Measurements from ENCODE around the gene COPS9.

The COPS9 gene

DNA sequence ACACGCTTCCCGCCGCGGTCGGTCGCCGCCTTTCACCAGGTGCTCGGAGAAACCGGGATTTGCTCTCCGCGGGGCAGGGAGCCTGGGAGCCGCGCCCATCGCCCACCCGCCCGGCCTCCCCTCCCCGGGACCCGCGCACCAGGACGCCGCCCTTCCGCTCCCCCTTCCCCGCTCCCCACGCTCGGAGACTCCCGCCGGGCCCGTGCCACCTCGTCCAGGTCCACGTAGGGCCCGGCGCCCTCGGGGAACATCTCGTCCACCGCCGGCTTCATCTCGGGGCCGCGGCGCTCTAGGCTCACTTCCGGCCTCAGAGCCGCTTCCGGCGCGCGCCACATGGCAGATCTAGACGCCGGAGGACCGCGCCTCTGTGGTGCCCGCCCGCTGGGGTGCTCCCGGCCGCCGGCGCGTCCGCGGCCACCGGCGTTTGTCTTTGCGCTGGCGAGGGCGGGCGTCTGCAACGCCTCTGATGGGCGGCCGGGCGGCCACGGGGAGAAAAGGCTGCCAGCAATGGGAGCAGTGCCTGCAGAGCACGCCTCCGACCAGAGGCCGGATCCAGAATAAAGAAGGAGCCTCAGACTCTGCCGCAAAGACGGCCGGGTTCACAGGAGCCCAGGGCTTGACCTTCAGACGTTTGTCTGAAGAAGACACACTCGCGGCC, at the start of gene COPS9:
Gene COPS9 (minus strand): TSS at position 293 of the 658 bp plus-strand sequence. CDS start 21 bp downstream, at position 272.
- Mint-ChIP-seq H3K27me3 (no peaks in the 10 kb centered on the region), H3K4me1 (peaks cover 36% of the 10 kb centered on the region), H3K27ac (peak within 1 kb of the TSS; percentile 92), H3K36me3 (peaks cover 22% of the 10 kb centered on the region), H3K4me3 (peak within 1 kb of the TSS; percentile 93), H3K9me3 (no peaks in the 10 kb centered on the region)
- peak; percentile 97 for ATAC-seq

DNA sequence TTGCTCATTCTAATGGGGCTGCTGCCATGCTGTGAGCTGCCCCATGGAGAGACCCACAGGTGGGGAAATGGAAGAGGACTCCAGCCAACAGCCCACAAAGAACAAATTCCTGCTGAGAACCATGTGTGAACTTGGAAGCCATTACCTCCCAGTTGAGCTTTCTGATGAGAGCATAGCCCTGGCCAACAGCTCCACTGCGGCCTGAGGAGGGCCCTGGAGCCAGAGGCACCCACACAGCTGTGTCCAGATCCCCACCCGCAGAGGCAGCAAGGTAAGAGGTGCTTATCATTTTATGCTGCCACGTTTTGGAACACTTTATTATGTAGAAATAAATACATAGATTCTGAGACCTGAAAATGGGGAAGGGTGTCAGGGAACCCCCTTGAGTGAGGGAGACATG, 48.6 kb upstream of the COPS9 start:
- Mint-ChIP-seq H3K27ac (no peak overlapping the region), H3K27me3 (peaks cover 43% of the 10 kb centered on the region), H3K4me1 (no peaks in the 10 kb centered on the region), H3K9me3 (peaks cover 15% of the 10 kb centered on the region), H3K4me3 (no peak overlapping the region), H3K36me3 (no peaks in the 10 kb centered on the region)
- no peak for ATAC-seq

DNA sequence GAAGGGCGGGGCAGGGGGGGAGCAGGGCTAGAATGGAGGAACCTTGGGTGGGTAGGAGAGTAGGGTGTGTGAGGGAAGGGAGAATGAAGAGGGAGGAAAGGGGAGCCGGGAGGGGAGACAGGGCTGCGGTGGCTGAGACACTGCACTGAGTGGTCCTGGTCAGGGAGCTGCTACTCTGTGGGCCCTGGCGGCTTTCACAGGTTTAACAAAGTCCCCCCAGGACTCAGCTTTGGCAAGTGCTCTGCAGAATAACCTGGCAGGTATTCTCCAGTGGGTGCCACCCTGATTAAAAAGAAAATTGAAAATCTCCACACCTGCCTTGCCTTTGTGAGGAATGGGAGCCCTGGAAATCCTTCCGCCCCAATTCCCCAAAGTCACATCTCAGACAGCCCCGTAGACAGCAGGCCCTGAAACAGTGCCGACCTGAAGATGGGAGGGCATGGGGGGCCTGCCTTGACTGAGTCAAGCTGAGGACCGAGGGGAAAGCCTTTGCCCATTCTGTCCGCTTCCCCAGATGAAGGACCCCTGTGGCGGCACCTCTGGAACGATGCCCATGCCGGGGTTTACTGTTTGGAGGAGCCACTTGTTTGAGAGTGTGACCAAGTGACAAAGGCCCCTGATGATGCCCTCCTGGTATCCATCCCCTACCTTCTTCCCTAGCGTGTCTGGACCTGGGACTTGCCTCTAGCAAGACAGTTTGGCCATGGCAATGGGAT, 47.9 kb upstream of the COPS9 start:
- Mint-ChIP-seq H3K27me3 (peaks cover 43% of the 10 kb centered on the region), H3K4me3 (no peak overlapping the region), H3K27ac (no peak overlapping the region), H3K36me3 (no peaks in the 10 kb centered on the region), H3K4me1 (no peaks in the 10 kb centered on the region), H3K9me3 (peaks cover 11% of the 10 kb centered on the region)
- no peak for ATAC-seq

DNA sequence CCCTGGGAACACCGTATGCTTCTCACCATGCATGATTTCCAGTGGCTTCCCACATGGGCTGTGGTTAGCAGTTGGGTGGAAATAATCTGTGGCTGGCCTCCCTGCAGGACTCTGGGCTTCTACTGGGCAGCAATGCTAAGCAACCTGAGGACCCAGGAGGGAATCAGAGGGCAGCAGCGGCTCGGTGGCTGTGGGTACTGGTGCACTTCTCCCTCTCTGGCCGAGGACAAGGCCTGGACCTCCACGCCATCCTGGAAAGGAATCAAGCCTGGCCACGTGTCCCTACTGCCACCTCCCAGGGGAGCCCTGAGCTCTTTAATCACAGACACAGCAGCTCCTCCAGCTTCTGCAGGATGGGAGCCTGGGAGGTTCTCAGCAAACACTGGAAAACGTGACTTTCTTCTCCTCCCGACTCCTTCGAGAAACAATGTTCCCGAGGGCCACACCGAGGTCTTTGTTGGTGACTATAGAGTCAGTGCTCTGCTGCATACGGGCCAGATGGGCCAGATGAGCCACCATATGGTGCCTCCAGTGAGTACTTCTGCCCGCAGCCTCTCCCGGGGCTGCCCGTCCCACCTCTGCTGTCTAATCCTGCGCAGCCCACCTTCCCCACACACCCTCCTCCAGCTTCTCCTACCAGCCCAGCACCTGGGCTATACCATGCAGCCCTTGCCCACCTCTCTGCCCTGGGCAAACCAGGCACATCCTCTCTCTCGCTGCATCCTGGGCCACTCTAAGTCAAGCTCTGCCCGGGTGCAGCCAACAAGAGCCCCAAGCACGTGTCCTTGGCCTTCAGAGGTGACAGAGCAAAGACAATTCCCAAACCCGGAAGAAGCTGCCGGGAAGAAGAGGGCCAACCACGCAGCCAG, 47.1 kb upstream of the COPS9 start:
- no peak overlapping the region for H3K4me3 Mint-ChIP-seq
- peaks cover 7% of the 10 kb centered on the region for H3K9me3 Mint-ChIP-seq
- no peaks in the 10 kb centered on the region for H3K36me3 Mint-ChIP-seq
- H3K27ac Mint-ChIP-seq: no peak overlapping the region
- peaks cover 51% of the 10 kb centered on the region for H3K27me3 Mint-ChIP-seq
- ATAC-seq: no peak
- no peaks in the 10 kb centered on the region for H3K4me1 Mint-ChIP-seq

DNA sequence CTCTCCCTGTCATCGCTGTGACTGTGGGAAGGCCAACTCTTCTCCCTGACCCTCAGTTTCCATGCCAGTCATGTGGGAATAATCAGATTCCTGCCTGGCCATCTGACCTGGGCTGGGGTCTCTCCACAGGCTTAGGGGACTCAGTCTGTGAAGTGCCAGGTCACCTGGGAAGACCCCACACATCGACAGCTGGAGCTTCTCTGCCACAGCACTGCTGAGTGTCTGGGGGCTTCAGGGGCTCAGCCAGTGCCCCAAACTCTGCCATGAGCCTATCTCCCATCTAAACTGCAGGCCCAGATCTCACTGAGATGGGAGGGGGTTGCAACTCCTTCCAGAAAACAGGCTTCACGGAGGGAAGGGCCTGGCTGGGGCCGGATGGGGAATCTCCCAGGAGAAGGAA, 46.4 kb upstream of the COPS9 start:
- Mint-ChIP-seq H3K4me3 (no peak overlapping the region), H3K4me1 (no peaks in the 10 kb centered on the region), H3K27ac (no peak overlapping the region), H3K27me3 (peaks cover 57% of the 10 kb centered on the region), H3K36me3 (no peaks in the 10 kb centered on the region), H3K9me3 (no peaks in the 10 kb centered on the region)
- ATAC-seq: no peak

DNA sequence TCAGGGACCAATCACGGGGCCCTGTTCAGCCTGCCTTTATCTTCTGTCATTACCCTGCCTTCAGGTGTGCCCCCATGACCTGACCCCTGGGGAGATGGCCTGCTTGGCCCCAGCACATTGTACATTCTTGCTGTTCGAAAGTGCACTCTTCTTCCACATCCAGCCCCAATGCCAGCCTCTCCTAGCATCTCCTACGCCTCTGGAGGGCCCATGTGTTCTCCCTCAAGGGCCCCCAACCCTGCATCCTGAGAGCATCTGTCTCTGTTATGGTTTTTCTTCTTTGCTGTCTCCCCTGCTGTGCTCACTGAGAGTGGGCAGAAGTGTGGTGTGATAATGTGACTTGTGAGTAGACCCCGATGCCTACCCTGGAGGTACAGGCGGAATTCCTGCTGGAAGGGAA, 45.9 kb upstream of the COPS9 start:
- H3K9me3 Mint-ChIP-seq: no peaks in the 10 kb centered on the region
- peaks cover 61% of the 10 kb centered on the region for H3K27me3 Mint-ChIP-seq
- H3K4me3 Mint-ChIP-seq: no peak overlapping the region
- no peaks in the 10 kb centered on the region for H3K36me3 Mint-ChIP-seq
- no peak for ATAC-seq
- no peak overlapping the region for H3K27ac Mint-ChIP-seq
- no peaks in the 10 kb centered on the region for H3K4me1 Mint-ChIP-seq

DNA sequence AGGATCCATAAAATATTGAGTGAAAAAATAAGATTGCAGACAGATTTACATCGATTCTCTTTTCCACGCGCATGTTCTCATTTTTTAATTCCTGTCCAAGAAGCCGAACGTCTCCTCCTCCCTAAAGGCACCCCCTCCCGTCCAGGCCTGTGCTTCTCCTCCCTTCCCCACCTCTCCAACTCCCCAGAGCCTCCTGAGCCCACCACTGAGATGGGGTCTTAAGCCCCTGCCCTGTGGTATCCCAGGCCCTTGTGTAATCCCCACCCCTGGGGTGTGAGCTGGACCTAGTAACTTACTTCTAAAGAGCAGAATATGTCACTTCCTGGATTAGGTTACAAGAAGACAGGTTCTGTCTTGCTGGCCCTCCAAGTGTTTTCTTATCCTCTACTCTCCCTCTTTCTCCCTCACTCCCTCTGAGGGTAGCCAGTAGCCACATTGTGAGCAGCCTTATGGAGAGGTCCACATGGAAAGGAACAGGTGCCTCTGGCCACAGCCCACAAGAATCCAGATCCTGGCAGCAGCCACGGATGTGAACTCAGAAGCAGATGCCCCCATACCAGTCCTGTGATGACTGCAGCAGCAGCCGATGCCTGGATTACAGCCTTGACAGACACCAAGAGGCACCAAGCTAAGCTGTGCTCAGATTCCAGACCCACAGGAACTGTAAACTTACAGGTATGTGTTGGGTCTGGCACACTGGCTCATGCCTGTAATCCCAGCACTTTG, 44.0 kb upstream of the COPS9 start:
- Mint-ChIP-seq H3K27ac (no peak overlapping the region), H3K9me3 (no peaks in the 10 kb centered on the region), H3K4me1 (no peaks in the 10 kb centered on the region), H3K36me3 (no peaks in the 10 kb centered on the region), H3K4me3 (no peak overlapping the region), H3K27me3 (peaks cover 72% of the 10 kb centered on the region)
- ATAC-seq: no peak

DNA sequence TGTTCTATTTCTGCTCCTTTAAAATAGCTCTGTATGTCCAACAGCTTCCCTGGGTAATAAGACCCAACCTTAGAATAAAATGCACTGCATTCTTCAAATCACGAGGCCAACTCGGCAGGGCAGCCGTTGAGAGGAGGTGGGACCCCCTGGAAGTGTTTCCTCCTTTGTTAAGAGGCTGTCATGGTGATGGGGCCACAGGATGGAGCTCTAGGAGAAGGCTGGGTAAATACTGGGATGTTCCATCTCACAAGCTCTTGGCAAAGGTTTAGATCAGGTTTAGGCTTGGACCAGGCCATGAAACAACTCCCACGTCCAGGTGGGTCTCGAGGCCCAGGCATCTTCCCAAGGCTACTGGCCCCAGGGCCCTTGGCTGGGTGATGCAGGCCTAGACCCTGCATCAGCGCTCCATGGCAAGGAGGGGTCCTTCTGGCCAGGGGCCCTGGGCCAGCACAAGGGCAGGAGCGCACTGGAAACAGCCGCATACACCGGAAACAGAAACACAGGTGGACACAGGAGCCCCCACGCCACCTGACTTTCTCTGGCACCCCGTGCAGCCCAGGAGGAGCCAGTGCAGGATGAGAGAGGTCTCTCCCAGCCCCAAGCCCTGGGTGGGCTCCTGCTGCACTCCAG, 43.2 kb upstream of the COPS9 start:
- peaks cover 2% of the 10 kb centered on the region for H3K9me3 Mint-ChIP-seq
- H3K4me1 Mint-ChIP-seq: no peaks in the 10 kb centered on the region
- no peak overlapping the region for H3K4me3 Mint-ChIP-seq
- H3K27ac Mint-ChIP-seq: no peak overlapping the region
- no peak for ATAC-seq
- H3K36me3 Mint-ChIP-seq: no peaks in the 10 kb centered on the region
- peaks cover 69% of the 10 kb centered on the region for H3K27me3 Mint-ChIP-seq

DNA sequence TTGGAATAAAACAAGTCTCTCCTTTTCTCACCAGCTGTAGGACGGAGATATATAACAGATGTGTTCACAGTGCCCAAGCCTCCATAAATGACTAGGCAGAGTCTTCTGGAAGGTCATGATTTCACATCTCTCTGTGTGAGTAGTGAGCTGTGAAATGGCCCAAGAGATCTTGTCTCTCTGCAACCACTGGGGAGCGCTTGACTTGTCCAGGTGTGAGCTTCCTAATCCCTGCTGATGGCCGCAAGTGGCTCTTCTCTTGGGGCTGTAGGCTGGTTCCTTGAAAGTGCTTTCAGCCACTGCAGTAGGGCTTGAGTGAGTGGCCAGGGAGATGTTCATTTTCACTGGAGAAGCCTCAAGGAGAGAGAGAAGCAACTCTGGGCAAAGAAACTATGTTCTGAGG, 42.5 kb upstream of the COPS9 start:
- H3K27me3 Mint-ChIP-seq: peaks cover 62% of the 10 kb centered on the region
- H3K9me3 Mint-ChIP-seq: peaks cover 3% of the 10 kb centered on the region
- ATAC-seq: no peak
- H3K36me3 Mint-ChIP-seq: no peaks in the 10 kb centered on the region
- H3K4me1 Mint-ChIP-seq: no peaks in the 10 kb centered on the region
- no peak overlapping the region for H3K27ac Mint-ChIP-seq
- no peak overlapping the region for H3K4me3 Mint-ChIP-seq

DNA sequence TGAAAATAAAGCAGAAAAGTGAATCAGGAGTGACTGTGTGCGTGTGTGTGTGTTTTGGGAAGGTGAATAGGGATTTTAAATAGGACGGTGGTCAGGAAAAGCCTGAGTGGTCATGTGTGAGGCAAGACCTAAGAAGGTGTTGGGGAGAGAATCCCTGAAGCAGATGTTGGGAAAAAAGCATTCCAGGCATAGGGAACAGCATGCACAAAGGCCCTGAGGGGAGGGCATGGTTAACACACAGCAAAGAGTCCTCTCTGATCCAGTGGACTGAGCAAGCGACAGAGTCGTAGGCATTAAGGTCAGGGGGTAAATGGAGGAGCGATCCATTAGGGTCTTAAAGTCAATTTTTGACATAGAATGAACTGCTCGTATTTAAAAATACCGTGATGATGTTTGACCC, 38.4 kb upstream of the COPS9 start:
- Mint-ChIP-seq H3K4me3 (no peak overlapping the region), H3K9me3 (peaks cover 7% of the 10 kb centered on the region), H3K36me3 (no peaks in the 10 kb centered on the region), H3K27me3 (peaks cover 42% of the 10 kb centered on the region), H3K27ac (no peak overlapping the region), H3K4me1 (no peaks in the 10 kb centered on the region)
- ATAC-seq: no peak

DNA sequence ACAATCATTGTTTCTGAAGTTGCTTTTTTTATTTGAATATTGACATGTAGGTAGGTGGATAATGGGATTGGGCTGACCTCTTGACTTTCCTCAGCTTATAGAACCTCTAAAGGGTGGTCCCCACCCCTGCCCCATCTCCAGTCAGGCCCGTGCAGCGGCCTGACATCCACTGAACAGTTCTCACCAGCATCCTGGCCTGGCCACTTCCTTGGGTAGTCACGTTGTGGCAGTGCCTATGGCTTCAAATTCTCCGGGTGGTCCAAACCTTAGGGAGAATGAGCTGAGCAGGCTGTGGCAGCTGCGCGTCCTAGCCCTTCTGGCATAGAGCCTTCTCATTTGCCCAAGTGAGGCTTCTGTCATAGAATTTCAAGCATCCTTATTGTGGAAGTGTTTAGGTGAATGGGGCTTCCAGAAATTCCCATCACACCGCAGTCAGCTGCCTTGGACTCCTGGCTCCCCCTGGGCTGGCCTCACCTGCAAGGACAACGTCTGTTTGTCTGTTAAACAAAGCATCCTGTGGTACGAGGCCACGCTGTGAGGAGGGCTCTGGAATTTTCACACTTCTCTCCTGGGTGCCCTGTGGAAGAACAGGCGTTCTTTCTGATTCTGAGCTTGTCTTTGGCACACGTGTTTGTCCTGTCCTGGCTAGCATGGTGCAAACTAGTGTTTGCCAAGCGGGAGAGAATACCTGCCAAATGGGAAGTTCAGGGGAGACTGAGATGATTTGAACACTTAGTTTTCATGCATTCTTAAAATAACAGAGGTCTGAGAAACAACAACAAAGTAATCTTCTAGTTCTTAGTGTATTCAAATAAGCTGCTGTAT, 36.2 kb upstream of the COPS9 start:
- Mint-ChIP-seq H3K4me1 (no peaks in the 10 kb centered on the region), H3K4me3 (no peak overlapping the region), H3K9me3 (peaks cover 7% of the 10 kb centered on the region), H3K27me3 (peaks cover 38% of the 10 kb centered on the region), H3K36me3 (no peaks in the 10 kb centered on the region), H3K27ac (no peak overlapping the region)
- no peak for ATAC-seq

DNA sequence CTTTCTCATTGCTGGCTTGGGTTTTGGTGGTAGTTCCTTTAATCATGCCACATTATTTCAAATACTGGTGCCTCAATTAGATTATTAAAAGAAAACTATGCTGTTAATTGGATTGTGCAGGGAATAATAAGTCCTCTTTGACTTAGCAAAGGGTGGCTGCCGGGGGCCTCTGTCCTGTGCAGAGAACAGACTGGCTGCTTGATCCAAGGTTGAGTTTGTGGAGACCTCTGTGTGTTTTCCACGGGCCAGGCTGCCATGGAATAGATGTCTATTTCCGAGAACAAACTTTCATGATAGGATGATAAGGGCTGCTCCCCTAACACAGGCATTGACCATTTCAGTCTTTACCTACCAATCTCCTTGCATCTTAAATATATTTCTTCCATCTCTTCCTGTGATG, 34.8 kb upstream of the COPS9 start:
- no peak overlapping the region for H3K4me3 Mint-ChIP-seq
- H3K27me3 Mint-ChIP-seq: peaks cover 39% of the 10 kb centered on the region
- no peaks in the 10 kb centered on the region for H3K4me1 Mint-ChIP-seq
- H3K36me3 Mint-ChIP-seq: no peaks in the 10 kb centered on the region
- H3K27ac Mint-ChIP-seq: no peak overlapping the region
- no peak for ATAC-seq
- H3K9me3 Mint-ChIP-seq: peaks cover 10% of the 10 kb centered on the region

DNA sequence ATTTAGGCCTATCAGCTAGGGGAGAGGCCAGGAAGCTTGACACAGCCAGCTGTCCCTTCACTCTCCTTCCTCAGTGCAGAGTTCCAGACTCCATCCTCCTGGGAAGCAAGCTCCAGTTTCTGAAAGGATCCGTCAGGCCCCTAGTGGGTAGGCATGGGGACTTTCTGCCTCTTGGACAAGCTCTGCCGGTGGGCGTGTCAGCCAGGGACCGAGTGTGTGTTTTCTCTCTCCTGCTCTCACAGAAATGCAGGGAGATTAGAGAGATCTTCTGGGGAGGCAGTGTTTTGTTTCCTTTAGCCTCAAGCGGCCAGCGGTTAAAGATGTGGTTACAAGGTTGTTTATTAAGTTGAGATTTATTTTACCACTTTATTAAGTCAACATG, 34.2 kb upstream of the COPS9 start:
- ATAC-seq: no peak
- peaks cover 10% of the 10 kb centered on the region for H3K9me3 Mint-ChIP-seq
- H3K36me3 Mint-ChIP-seq: no peaks in the 10 kb centered on the region
- H3K27me3 Mint-ChIP-seq: peaks cover 42% of the 10 kb centered on the region
- H3K4me1 Mint-ChIP-seq: no peaks in the 10 kb centered on the region
- no peak overlapping the region for H3K4me3 Mint-ChIP-seq
- H3K27ac Mint-ChIP-seq: no peak overlapping the region
